Activated CD4-positive, alpha-beta T cell treated with anti-CD3 and anti-CD28 coated beads for 36 hours (primary cell): ENCODE data around the gene HSDL1. TPM values are rescaled to one million over a fixed set of nuclear protein-coding genes. Genes with fewer than 3 reads are reported as not detected.

ENCODE experiments used
- ATAC-seq: fragments of 200-7000 bp; cut with Tn5 transposase; one replicate; pipeline ENCODE4 v1.10.0; 2021; ENCODE audit warnings: mild to moderate bottlenecking, moderate library complexity
- CTCF ChIA-PET: fragments of 350-600 bp; sonication (Branson Sonifier 250); formaldehyde crosslinking; loops from one replicate; lab custom pipeline; 2021; ENCODE audit warnings: antibody characterized with exemption; lab: Charles Lee
- POLR2A ChIA-PET: fragments of 350-600 bp; sonication (Branson Sonifier 250); formaldehyde crosslinking; loops from one replicate; lab custom pipeline; 2021; ENCODE audit warnings: antibody characterized with exemption, inconsistent platforms; lab: Charles Lee
- DNase-seq: peaks from one replicate; pipeline ENCODE4 v3.0.0-alpha.2; 2020
- H3K27ac Mint-ChIP-seq: one replicate; pipeline ENCODE4 v1.8.0; 2021; ENCODE audit warnings: mixed read lengths
- H3K27me3 Mint-ChIP-seq: one replicate; pipeline ENCODE4 v1.8.0; 2021; ENCODE audit warnings: mixed read lengths
- H3K36me3 Mint-ChIP-seq: one replicate; pipeline ENCODE4 v1.8.0; 2021; ENCODE audit warnings: low read depth, mixed read lengths
- H3K4me1 Mint-ChIP-seq: one replicate; pipeline ENCODE4 v1.8.0; 2021; ENCODE audit warnings: mixed read lengths
- H3K4me3 Mint-ChIP-seq: one replicate; pipeline ENCODE4 v1.8.0; 2021; ENCODE audit warnings: mild to moderate bottlenecking, moderate library complexity, mixed read lengths
- H3K9me3 Mint-ChIP-seq: one replicate; pipeline ENCODE4 v1.8.0; 2021; ENCODE audit warnings: low read depth, mixed read lengths
- intact Hi-C, 2 experiments: fragments of 100-400 bp; cut with DNase I in 1 of 2; cut with micrococcal nuclease in 1 of 2; formaldehyde crosslinking; loops; one replicate each; pipeline versions ENCODE4 v1.14.2 to v1.15.1; 2022 to 2024; cut with DNase I, micrococcal nuclease
- total RNA-seq, 2 experiments: library from RNA; stranded (reverse); gene quantifications; one replicate each; pipeline ENCODE4 v1.2.3, GENCODE V29; 2021

HSDL1 gene
- total RNA-seq, 2 experiments from 2014 or later = 7.4 to 11.4 TPM

GRCh38 chr16:84107921-84108320 is 37.1 kb downstream of the HSDL1 start:
- intact Hi-C loops = no loop called here
- H3K4me3 Mint-ChIP-seq = no peak overlapping the region
- H3K9me3 Mint-ChIP-seq = no peaks in the 10 kb centered on the region
- no peak overlapping the region for H3K27ac Mint-ChIP-seq
- H3K27me3 Mint-ChIP-seq = no peaks in the 10 kb centered on the region
- ChIA-PET POLR2A (no interaction called here), CTCF (interaction anchor here (1.3 to 1.8 kb wide), 2 partner anchors 8 to 68 kb away, joined by 3 to 10 read pairs; no protein-coding TSS in a partner anchor)
- peaks cover 17% of the 10 kb centered on the region for H3K36me3 Mint-ChIP-seq
- peaks cover 57% of the 10 kb centered on the region for H3K4me1 Mint-ChIP-seq
- ATAC-seq (no peak), DNase-seq (no peak)

GRCh38 chr16:84105948-84106740 is 38.8 kb downstream of the HSDL1 start:
- intact Hi-C loops = no loop called here
- no peak overlapping the region for H3K4me3 Mint-ChIP-seq
- peak overlapping the region; percentile 12 for H3K27ac Mint-ChIP-seq
- ATAC-seq = no peak
- peaks cover 26% of the 10 kb centered on the region for H3K36me3 Mint-ChIP-seq
- H3K27me3 Mint-ChIP-seq = no peaks in the 10 kb centered on the region
- no peaks in the 10 kb centered on the region for H3K9me3 Mint-ChIP-seq
- peaks cover 59% of the 10 kb centered on the region for H3K4me1 Mint-ChIP-seq
- ChIA-PET CTCF (interaction anchor here (0.5 to 2.2 kb wide), 9 partner anchors 9 to 93 kb away, joined by 3 to 10 read pairs (median 3); partner anchors contain the start of genes MBTPS1 and TAF1C), POLR2A (interaction anchor here (0.6 kb wide), 2 partner anchors 96 to 605 kb away, joined by 3 to 5 read pairs; no protein-coding TSS in a partner anchor)
- DNase-seq = no peak

GRCh38 chr16:84105301-84105815 is 39.6 kb downstream of the HSDL1 start:
- Mint-ChIP-seq H3K4me1 (peaks cover 51% of the 10 kb centered on the region), H3K27me3 (no peaks in the 10 kb centered on the region), H3K9me3 (no peaks in the 10 kb centered on the region), H3K27ac (peak overlapping the region; percentile 38), H3K36me3 (peaks cover 28% of the 10 kb centered on the region), H3K4me3 (no peak overlapping the region)
- intact Hi-C loops = no loop called here
- DNase-seq (no peak), ATAC-seq (no peak)
- ChIA-PET CTCF (interaction anchor here (0.5 to 2.2 kb wide), 6 partner anchors 10 to 70 kb away, joined by 3 to 8 read pairs (median 3); partner anchors contain the start of gene MBTPS1), POLR2A (no interaction called here)

GRCh38 chr16:84104231-84104630 is 40.7 kb downstream of the HSDL1 start:
- H3K4me3 Mint-ChIP-seq = no peak overlapping the region
- ATAC-seq (no peak), DNase-seq (no peak)
- H3K36me3 Mint-ChIP-seq = peaks cover 27% of the 10 kb centered on the region
- ChIA-PET POLR2A (interaction anchor here (0.7 kb wide), 1 partner anchor 74 kb away, joined by 6 read pairs; no protein-coding TSS in a partner anchor), CTCF (interaction anchor here (0.6 to 2.2 kb wide), 4 partner anchors 11 to 126 kb away, joined by 3 to 7 read pairs (median 4); partner anchors contain the start of gene MBTPS1)
- H3K4me1 Mint-ChIP-seq = peaks cover 51% of the 10 kb centered on the region
- H3K27ac Mint-ChIP-seq = no peak overlapping the region
- intact Hi-C loops = no loop called here
- H3K9me3 Mint-ChIP-seq = no peaks in the 10 kb centered on the region
- no peaks in the 10 kb centered on the region for H3K27me3 Mint-ChIP-seq

GRCh38 chr16:84103678-84104077 is 41.3 kb downstream of the HSDL1 start:
- Mint-ChIP-seq H3K4me3 (no peak overlapping the region), H3K27ac (peak overlapping the region; percentile 5), H3K9me3 (no peaks in the 10 kb centered on the region), H3K36me3 (peaks cover 27% of the 10 kb centered on the region), H3K27me3 (no peaks in the 10 kb centered on the region), H3K4me1 (peaks cover 50% of the 10 kb centered on the region)
- intact Hi-C loops = no loop called here
- ATAC-seq (no peak), DNase-seq (no peak)
- ChIA-PET CTCF (interaction anchor here (0.6 to 2.2 kb wide), 3 partner anchors 11 to 127 kb away, joined by 3 to 7 read pairs (median 4); partner anchors contain the start of gene MBTPS1), POLR2A (interaction anchor here (0.7 kb wide), 1 partner anchor 75 kb away, joined by 6 read pairs; no protein-coding TSS in a partner anchor)

GRCh38 chr16:84098939-84099338 is 46.0 kb downstream of the HSDL1 start:
- ATAC-seq (no peak), DNase-seq (no peak)
- intact Hi-C loops = loop anchor here in 1 of 2 experiments (1.0 kb wide), 4 partner anchors 12 to 88 kb away; partner anchors contain the start of genes DNAAF1, HSDL1, MBTPS1 and TAF1C
- ChIA-PET CTCF (interaction anchor here (0.6 kb wide), 1 partner anchor 406 kb away, joined by 3 read pairs; the partner anchor contains the start of gene MEAK7), POLR2A (no interaction called here)
- H3K9me3 Mint-ChIP-seq = no peaks in the 10 kb centered on the region
- peaks cover 40% of the 10 kb centered on the region for H3K4me1 Mint-ChIP-seq
- H3K36me3 Mint-ChIP-seq = peaks cover 41% of the 10 kb centered on the region
- H3K4me3 Mint-ChIP-seq = no peak overlapping the region
- H3K27me3 Mint-ChIP-seq = no peaks in the 10 kb centered on the region
- no peak overlapping the region for H3K27ac Mint-ChIP-seq

GRCh38 chr16:84096447-84097005 is 48.5 kb downstream of the HSDL1 start:
- intact Hi-C loops = no loop called here
- CTCF ChIA-PET = no interaction called here

GRCh38 chr16:84095466-84095865 is 49.5 kb downstream of the HSDL1 start:
- H3K27ac Mint-ChIP-seq = no peak overlapping the region
- H3K4me1 Mint-ChIP-seq = peaks cover 21% of the 10 kb centered on the region
- no peaks in the 10 kb centered on the region for H3K9me3 Mint-ChIP-seq
- ChIA-PET POLR2A (no interaction called here), CTCF (interaction anchor here (0.8 kb wide), 1 partner anchor 11 kb away, joined by 3 read pairs; no protein-coding TSS in a partner anchor)
- peaks cover 45% of the 10 kb centered on the region for H3K36me3 Mint-ChIP-seq
- no peak overlapping the region for H3K4me3 Mint-ChIP-seq
- no peak for DNase-seq
- ATAC-seq = no peak
- intact Hi-C loops = no loop called here
- H3K27me3 Mint-ChIP-seq = no peaks in the 10 kb centered on the region

More at GRCh38 chr16:84096447-84097005, 48.5 kb downstream of the HSDL1 start:
- H3K4me1 Mint-ChIP-seq = peaks cover 22% of the 10 kb centered on the region
- ATAC-seq = no peak
- no peaks in the 10 kb centered on the region for H3K27me3 Mint-ChIP-seq
- H3K9me3 Mint-ChIP-seq = no peaks in the 10 kb centered on the region
- POLR2A ChIA-PET = no interaction called here
- H3K4me3 Mint-ChIP-seq = no peak overlapping the region
- peaks cover 42% of the 10 kb centered on the region for H3K36me3 Mint-ChIP-seq
- DNase-seq = no peak
- no peak overlapping the region for H3K27ac Mint-ChIP-seq

GRCh38 chr16:84093879-84094270 is 51.1 kb downstream of the HSDL1 start:
- H3K27me3 Mint-ChIP-seq = no peaks in the 10 kb centered on the region
- intact Hi-C loops = no loop called here
- peaks cover 20% of the 10 kb centered on the region for H3K4me1 Mint-ChIP-seq
- H3K27ac Mint-ChIP-seq = no peak overlapping the region
- H3K36me3 Mint-ChIP-seq = peaks cover 48% of the 10 kb centered on the region
- POLR2A ChIA-PET = no interaction called here
- CTCF ChIA-PET = no interaction called here
- no peak for DNase-seq
- ATAC-seq = no peak
- no peaks in the 10 kb centered on the region for H3K9me3 Mint-ChIP-seq
- H3K4me3 Mint-ChIP-seq = no peak overlapping the region

GRCh38 chr16:84093120-84093878 is 51.7 kb downstream of the HSDL1 start:
- H3K27me3 Mint-ChIP-seq = no peaks in the 10 kb centered on the region
- POLR2A ChIA-PET = no interaction called here
- peaks cover 23% of the 10 kb centered on the region for H3K4me1 Mint-ChIP-seq
- ATAC-seq (no peak), DNase-seq (no peak)
- CTCF ChIA-PET = interaction anchor here (0.6 kb wide), 1 partner anchor 38 kb away, joined by 3 read pairs; no protein-coding TSS in a partner anchor
- H3K4me3 Mint-ChIP-seq = no peak overlapping the region
- peaks cover 49% of the 10 kb centered on the region for H3K36me3 Mint-ChIP-seq
- H3K27ac Mint-ChIP-seq = no peak overlapping the region
- intact Hi-C loops = no loop called here
- no peaks in the 10 kb centered on the region for H3K9me3 Mint-ChIP-seq
